Sigmoid colon (tissue), 7 donors: Measurements from ENCODE around the gene MTSS2. TPM values are rescaled to one million over a fixed set of nuclear protein-coding genes. Genes with fewer than 3 reads are reported as not detected.

ENCODE experiments used
- DNase-seq: peaks from one replicate; pipeline ENCODE4 v3.0.0-alpha.2; 2019
- H3K27ac ChIP-seq, 4 donors: fragments of 200-600 bp; sonication (generic); one replicate each; pipeline ENCODE4 v1.5.1; 2016 to 2019; ENCODE audit warnings: mild to moderate bottlenecking in 1 of 4
- H3K27me3 ChIP-seq, 3 donors: fragments of 200-600 bp; sonication (generic); one replicate each; pipeline ENCODE4 v1.5.1; 2019; ENCODE audit warnings: mild to moderate bottlenecking in 1 of 3
- H3K36me3 ChIP-seq, 4 donors: fragments of 200-600 bp; sonication (generic); one replicate each; pipeline ENCODE4 v1.5.1; 2016 to 2019
- H3K4me1 ChIP-seq, 4 donors: fragments of 200-600 bp; sonication (generic); one replicate each; pipeline ENCODE4 v1.5.1; 2017 to 2019
- H3K4me3 ChIP-seq, 4 donors: fragments of 200-600 bp; sonication (generic); one replicate each; pipeline ENCODE4 v1.5.1; 2017 to 2019; ENCODE audit warnings: mild to moderate bottlenecking in 2 of 4, moderate library complexity in 1 of 4
- H3K9me3 ChIP-seq, 4 donors: fragments of 200-600 bp in 3 of 4; sonication (generic) in 3 of 4; one replicate each; pipeline versions ENCODE4 v1.5.1 to v1.6.1; 2013 to 2019
- CTCF ChIP-seq, 4 experiments: fragments of 450-650 bp in 3 of 4; fragments of 200-600 bp in 1 of 4; IDR thresholded peaks; one replicate each; pipeline ENCODE4 v1.5.1; 2016 to 2019; ENCODE audit warnings: antibody characterized with exemption in 4 of 4, mild to moderate bottlenecking in 3 of 4, moderate library complexity in 2 of 4
- EP300 ChIP-seq, 4 donors: sonication (generic); formaldehyde crosslinking; IDR thresholded peaks; one replicate each; pipeline ENCODE4 v1.6.1; 2017; ENCODE audit warnings: antibody characterized with exemption in 4 of 4
- POLR2A ChIP-seq, 2 donors: fragments of 450-650 bp; IDR thresholded peaks; one replicate each; pipeline ENCODE4 v1.6.1; 2016; ENCODE audit warnings: antibody characterized with exemption in 2 of 2, mild to moderate bottlenecking in 2 of 2, moderate library complexity in 2 of 2
- POLR2AphosphoS5 ChIP-seq, 4 donors: sonication (generic); formaldehyde crosslinking; IDR thresholded peaks; one replicate each; pipeline ENCODE4 v1.6.1; 2017; ENCODE audit warnings: antibody characterized with exemption in 4 of 4
- WGBS, 2 donors: extraction: QIAGEN DNeasy Blood & Tissue Kit; methylation state at CpG; one replicate each; pipeline ENCODE4 v1.1.7; 2013; 5-methylcytosine and 5-hydroxymethylcytosine counted together
- intact Hi-C: fragments of 100-400 bp; cut with DNase I; formaldehyde crosslinking; loops from one replicate; pipeline ENCODE4 v1.15.1; 2023
- polyA plus RNA-seq, 3 donors: library from polyadenylated mRNA; stranded (reverse); fragments of 200-250 nt; gene quantifications; one replicate each; pipeline ENCODE4 v1.2.3, GENCODE V29; 2013
- total RNA-seq, 4 donors: library from RNA; depleted of rRNA; stranded (reverse); fragments of >200 nt; gene quantifications; one replicate each; pipeline ENCODE4 v1.1.0, GENCODE V29; 2016
- donor health status: healthy with polysubstance abuse.
- donor health status: Bipolar disorder and iron deficiency.
- donor health status: healthy.

MTSS2 gene
- total and polyA plus RNA-seq, 7 donors, result 5.4 to 100.0 (median 36.4) TPM

GRCh38 chr16:70685061-70685937, 554 bp downstream of the MTSS2 start:
- Histone ChIP-seq H3K4me3 (peak overlapping the region; percentile 75 to 93 (median 84)), H3K27ac (peak overlapping the region; percentile 86 to 99 (median 96)), H3K36me3 (peaks cover 2% of the 10 kb centered on the region in 4 donors), H3K27me3 (no peaks in the 10 kb centered on the region), H3K4me1 (peaks cover 4 to 89% (median 86%) of the 10 kb centered on the region in 4 donors), H3K9me3 (no peaks in the 10 kb centered on the region)
- intact Hi-C loops, result no loop called here
- no peak for DNase-seq
- peak in 2 of 4 donors; percentile 20 to 25 for TF ChIP-seq POLR2AphosphoS5 (IDR thresholded peaks at IDR 0.05)
- no peak for TF ChIP-seq CTCF (IDR thresholded peaks at IDR 0.05)
- TF ChIP-seq EP300 (IDR thresholded peaks at IDR 0.05), result no peak
- 3% methylated on average over 90 of the region's 90 CpGs for WGBS, 2 donors

- Histone ChIP-seq H3K4me1 (peaks cover 3 to 89% (median 86%) of the 10 kb centered on the region in 4 donors), H3K27ac (peak overlapping the region; percentile 86 to 99 (median 96)), H3K36me3 (peaks cover 4 to 11% (median 8%) of the 10 kb centered on the region in 4 donors), H3K4me3 (peak overlapping the region; percentile 75 to 93 (median 84)), H3K27me3 (no peaks in the 10 kb centered on the region), H3K9me3 (no peaks in the 10 kb centered on the region)
- no peak for TF ChIP-seq EP300 (IDR thresholded peaks at IDR 0.05)
- TF ChIP-seq POLR2A (IDR thresholded peaks at IDR 0.05), result no peak
- no peak for TF ChIP-seq CTCF (IDR thresholded peaks at IDR 0.05)
- no peak for TF ChIP-seq POLR2AphosphoS5 (IDR thresholded peaks at IDR 0.05)
- no peak for DNase-seq
- WGBS, 2 donors, result 74 to 86% methylated on average over 14 of the region's 14 CpGs
- intact Hi-C loops, result no loop called here
Measured at GRCh38 chr16:70684146-70685060, 1.4 kb downstream of the MTSS2 start.

GRCh38 chr16:70683146-70683944, 2.5 kb downstream of the MTSS2 start:
- intact Hi-C loops, result no loop called here
- Histone ChIP-seq H3K36me3 (peaks cover 13 to 21% (median 18%) of the 10 kb centered on the region in 4 donors), H3K4me1 (peaks cover 0 to 81% (median 75%) of the 10 kb centered on the region in 4 donors), H3K4me3 (peak overlapping the region; percentile 75 to 93 (median 84)), H3K27me3 (no peaks in the 10 kb centered on the region), H3K27ac (peak overlapping the region; percentile 86 to 99 (median 96)), H3K9me3 (no peaks in the 10 kb centered on the region)
- TF ChIP-seq EP300 (IDR thresholded peaks at IDR 0.05), result no peak
- TF ChIP-seq POLR2AphosphoS5 (IDR thresholded peaks at IDR 0.05), result no peak
- TF ChIP-seq POLR2A (IDR thresholded peaks at IDR 0.05), result no peak
- no peak for TF ChIP-seq CTCF (IDR thresholded peaks at IDR 0.05)
- no peak for DNase-seq
- WGBS, 2 donors, result 88 to 90% methylated on average over 13 of the region's 13 CpGs
